Right renal cortex interstitium (tissue), 3 donors: ENCODE measurements around the gene OTOP2. TPM values are rescaled to one million over a fixed set of nuclear protein-coding genes. Genes with fewer than 3 reads are reported as not detected.

Experiments used
- DNase-seq, 3 donors: peaks; one replicate each; pipeline ENCODE4 v3.0.0-alpha.2; 2013; ENCODE audit warnings: low read depth in 3 of 3, low spot score in 2 of 3
- polyA plus RNA-seq, 3 donors: library from polyadenylated mRNA; unstranded; fragments of 120-200 nt; gene quantifications; one replicate each; pipeline ENCODE4 v1.2.1, GENCODE V29; 2013; ENCODE audit not compliant: insufficient read length in 3 of 3

Gene OTOP2, protein sequence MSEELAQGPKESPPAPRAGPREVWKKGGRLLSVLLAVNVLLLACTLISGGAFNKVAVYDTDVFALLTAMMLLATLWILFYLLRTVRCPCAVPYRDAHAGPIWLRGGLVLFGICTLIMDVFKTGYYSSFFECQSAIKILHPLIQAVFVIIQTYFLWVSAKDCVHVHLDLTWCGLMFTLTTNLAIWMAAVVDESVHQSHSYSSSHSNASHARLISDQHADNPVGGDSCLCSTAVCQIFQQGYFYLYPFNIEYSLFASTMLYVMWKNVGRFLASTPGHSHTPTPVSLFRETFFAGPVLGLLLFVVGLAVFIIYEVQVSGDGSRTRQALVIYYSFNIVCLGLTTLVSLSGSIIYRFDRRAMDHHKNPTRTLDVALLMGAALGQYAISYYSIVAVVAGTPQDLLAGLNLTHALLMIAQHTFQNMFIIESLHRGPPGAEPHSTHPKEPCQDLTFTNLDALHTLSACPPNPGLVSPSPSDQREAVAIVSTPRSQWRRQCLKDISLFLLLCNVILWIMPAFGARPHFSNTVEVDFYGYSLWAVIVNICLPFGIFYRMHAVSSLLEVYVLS
- not detected for polyA plus RNA-seq

GRCh38 chr17:74924250-74924948, at the start of gene OTOP2:
OTOP2 (plus strand) TSS chr17:74924273; CDS start chr17:74924633, 360 bp downstream.
- DNase-seq = no peak

DNA sequence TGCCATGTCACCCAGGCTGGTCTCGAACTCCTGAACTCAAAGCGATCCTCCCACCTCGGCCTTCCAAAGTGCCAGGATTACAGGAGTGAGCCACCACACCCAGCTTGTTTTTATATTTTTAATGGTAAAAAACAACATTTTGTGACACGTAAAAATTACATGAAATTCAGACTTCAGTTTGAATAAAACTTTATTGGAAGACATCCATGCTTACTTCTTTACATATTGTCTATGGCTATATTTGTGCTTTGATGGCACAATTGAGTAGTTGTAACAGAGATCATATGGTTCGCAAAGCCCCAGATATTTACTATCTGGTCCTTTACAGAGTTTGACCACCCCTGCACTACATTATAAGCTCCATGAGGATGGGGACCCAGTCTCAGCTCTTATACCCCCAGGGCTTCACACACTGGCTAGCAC, 49.4 kb upstream of the OTOP2 start:
- DNase-seq = no peak

GRCh38 chr17:74875155-74875976, 48.7 kb upstream of the OTOP2 start:
- no peak for DNase-seq

GRCh38 chr17:74875977-74876593, 48.0 kb upstream of the OTOP2 start:
- no peak for DNase-seq

GRCh38 chr17:74877592-74878548, 46.2 kb upstream of the OTOP2 start:
- DNase-seq = no peak

- DNase-seq = no peak
Observed at GRCh38 chr17:74878658-74879057, 45.4 kb upstream of the OTOP2 start.

- no peak for DNase-seq
Observed at GRCh38 chr17:74879308-74879707, 44.8 kb upstream of the OTOP2 start.

- DNase-seq = no peak
Observed at GRCh38 chr17:74881073-74881472, 43.0 kb upstream of the OTOP2 start.

GRCh38 chr17:74882517-74883240, 41.4 kb upstream of the OTOP2 start:
- DNase-seq = no peak

DNA sequence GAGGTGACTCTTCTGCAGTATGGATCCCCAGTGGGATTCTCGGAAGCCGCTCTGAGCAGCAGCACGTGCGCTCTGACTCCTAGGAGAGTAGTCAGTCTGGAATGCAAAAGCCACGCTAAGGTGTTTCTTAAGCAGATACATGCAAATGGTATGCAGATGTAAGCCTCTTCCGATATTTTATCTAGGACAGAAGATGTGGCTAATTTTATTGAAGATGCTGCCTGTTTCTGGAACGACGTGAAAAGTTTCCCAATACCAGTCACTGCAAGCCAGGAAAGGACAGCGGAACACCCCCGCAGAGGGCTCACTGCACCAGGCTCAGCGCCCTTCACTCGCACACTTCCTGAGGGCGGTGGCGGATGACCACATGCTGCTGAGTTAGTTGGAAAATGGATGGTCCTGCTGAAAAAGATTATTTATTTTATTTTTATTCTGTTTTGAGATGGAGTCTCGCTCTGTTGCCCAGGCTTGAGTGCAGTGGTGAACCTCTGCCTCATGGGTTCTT, 40.8 kb upstream of the OTOP2 start:
- no peak for DNase-seq

GRCh38 chr17:74888469-74888868, 35.6 kb upstream of the OTOP2 start:
- no peak for DNase-seq

DNA sequence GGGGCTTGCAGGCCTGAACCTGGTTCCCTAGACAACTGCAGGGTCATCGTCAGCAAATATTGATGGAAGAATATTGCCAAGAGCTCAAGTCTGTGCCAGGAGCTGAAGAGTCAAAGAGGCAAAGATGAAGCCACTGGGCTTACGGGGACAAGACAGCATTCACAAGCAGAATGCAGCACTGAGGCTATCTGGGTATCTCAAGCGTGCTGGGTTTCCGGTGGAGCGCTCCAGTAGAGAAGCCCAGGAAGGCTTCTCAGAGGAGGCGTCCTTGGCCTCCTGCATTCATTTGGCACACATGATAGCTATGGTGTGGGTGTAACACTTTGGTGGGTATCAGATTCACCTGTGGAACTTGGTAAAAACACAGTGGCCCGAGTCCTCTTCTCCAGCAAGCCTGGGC, 33.5 kb upstream of the OTOP2 start:
- no peak for DNase-seq

DNA sequence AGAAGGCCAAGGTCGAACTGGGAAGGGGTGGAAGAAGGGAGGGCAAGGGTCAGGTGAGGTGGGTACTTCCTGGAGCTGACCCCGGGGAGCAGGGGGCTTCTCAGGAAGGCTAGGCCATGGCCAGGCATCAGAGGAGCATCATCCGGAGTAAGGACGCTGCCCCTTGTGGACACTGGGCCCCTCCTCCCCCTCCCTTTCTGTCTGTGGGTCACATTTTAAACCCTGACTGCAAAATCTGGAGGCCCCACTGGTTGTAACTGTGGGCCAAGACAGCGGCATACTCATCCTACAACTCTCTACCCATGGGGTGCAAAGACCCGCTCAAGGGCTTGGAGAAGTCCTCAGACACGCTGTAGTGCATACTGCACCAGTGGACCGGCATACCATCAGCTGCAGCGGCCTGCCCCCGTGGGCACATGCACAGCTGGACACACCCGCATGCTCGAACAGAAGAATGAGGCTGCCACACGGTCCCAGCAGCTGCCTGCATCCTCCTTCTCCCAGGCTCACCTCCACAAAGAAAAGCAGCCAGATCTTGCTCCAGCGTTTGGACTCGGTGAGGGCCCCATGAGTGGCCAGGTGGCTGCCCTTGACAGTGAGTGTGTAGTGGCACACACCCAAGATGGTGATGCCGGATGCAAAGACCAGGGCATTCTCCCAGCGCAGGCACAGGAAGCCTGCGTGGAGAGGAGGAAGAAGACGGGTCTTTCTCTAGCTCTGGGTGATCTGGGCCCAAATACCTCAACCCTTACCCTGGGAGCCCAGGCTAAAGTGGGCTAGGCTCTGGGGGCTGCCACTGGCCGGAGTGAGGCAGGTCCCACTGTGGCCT, 31.8 kb upstream of the OTOP2 start:
- DNase-seq = no peak

DNA sequence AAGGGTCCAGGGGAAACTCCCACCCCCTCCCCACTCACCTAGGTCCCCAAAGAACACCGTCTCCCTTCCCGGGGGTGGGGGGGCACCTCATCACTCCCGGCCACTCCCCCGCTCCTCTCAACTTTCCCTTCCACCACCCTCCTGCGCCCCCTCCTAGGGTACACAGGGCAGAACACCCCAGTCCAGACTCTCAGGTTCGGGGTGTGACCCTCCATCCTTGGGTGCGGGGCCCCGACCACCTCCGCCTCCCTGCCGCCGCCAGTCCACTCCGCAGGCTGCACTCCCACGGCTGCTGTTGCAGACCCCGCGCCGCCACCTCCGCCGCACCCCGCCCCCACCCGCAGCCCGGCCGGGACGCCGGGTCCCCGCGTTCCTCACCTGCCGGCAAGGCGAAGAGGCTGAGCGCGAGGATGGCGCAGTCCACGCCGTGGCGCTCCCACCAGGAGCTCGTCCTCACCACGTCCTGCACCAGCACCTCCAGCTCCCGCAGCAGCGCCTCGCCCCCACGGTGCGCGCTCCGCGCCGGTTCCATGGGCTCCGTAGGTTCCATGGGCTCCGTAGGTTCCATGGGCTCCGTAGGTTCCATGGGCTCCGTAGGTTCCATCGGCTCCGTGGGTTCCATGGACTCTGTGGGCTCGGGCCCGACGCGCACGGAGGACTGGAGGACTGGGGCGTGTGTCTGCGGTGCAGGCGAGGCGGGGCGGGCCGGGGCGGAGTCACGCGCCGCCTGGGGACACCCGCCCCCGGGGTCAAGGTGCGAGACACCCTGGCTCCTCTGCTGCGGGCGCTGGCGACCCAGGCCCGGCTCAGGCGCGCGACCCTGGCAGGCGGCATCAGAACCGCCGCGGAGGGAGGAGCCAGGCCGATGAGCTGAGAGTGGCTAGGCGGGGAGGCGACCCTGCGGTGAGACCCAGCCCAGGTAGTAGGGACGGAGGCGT, 30.8 kb upstream of the OTOP2 start, which contains the start of gene FADS6:
Gene FADS6, minus strand, starts transcription at position 660 of the 938 bp plus-strand sequence. Its CDS starts 38 bp downstream, at position 622.
- no peak for DNase-seq

DNA sequence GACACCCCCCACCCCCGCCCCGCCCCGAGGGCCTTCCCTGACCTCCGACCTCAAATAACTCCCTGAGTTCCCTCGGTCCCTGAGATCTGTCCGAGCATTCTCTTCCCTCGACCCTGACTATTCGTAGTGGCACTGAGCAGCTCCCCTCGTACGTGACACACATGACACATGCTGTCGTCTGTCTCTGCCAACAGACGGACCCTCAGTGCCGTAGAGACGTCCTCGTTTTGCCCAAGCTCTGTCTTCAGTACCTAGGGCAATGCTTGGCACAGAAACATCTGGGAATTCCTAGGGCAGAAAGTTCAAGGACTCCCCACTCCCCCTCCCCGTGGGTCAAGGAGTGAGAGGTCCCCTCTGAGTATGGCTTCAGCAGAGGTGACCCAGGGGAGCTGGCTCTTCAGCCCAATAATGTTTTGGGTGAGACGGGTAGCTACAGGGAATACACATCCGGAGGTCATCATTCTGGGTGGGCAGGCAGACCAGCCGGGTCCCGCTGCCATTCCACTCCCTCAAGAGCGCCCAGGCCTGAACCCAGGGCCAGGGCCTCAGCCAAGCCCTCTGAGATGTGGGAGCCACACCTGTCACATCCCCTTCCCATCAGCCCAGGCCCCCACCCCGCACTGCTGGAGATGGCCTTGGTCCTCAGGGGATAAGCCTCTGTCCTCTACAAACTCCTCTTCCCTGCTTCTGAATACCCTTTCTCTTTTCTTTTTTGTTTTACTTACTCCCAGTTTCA, 30.0 kb upstream of the OTOP2 start:
- DNase-seq = no peak
